T-cell (primary cell): ENCODE results near the gene PGBD2. TPM values are rescaled to one million over a fixed set of nuclear protein-coding genes. Genes with fewer than 3 reads are reported as not detected.

ENCODE experiments used
- ATAC-seq, 4 experiments: fragments of 200-7000 bp in 3 of 4; fragments of 150-1000 bp in 1 of 4; cut with Tn5 transposase; replicated peaks in 1 of 4; 1 replicate in 3 of 4; 2 replicates in 1 of 4; pipeline ENCODE4 v1.10.0; 2021; ENCODE audit warnings: moderate library complexity in 3 of 4, mild to moderate bottlenecking in 2 of 4, moderate number of reproducible peaks in 1 of 4
- CTCF ChIA-PET, 2 donors: fragments of 300-600 bp; sonication (Branson Sonifier 250); formaldehyde crosslinking; loops; one replicate each; lab custom pipeline; 2022; ENCODE audit warnings: antibody characterized with exemption in 2 of 2; lab: Charles Lee
- POLR2A ChIA-PET, 2 donors: fragments of 300-600 bp; sonication (Branson Sonifier 250); formaldehyde crosslinking; loops; one replicate each; lab custom pipeline; 2022; ENCODE audit warnings: antibody characterized with exemption in 2 of 2; lab: Charles Lee
- DNase-seq, 35 experiments: peaks; one replicate each; pipeline versions ENCODE4 v3.0.0 to v3.0.0-alpha.2; 2013 to 2023
- H3K27ac ChIP-seq: one replicate; pipeline ENCODE4 v1.5.1; 2013; ENCODE audit warnings: low read length
- H3K27me3 ChIP-seq, 2 experiments: replicated peaks in 1 of 2; 1 replicate in 1 of 2; 2 replicates in 1 of 2; pipeline versions ENCODE4 v1.6.1 to v1.7.0; 2013; ENCODE audit warnings: low read length in 1 of 2, mixed read lengths in 1 of 2; ENCODE audit not compliant: control insufficient read depth in 2 of 2, insufficient read depth in 2 of 2; ENCODE audit errors: extremely low read depth in 1 of 2
- H3K36me3 ChIP-seq, 2 donors: 1 replicate in 1 of 2; 2 replicates in 1 of 2; pipeline versions ENCODE4 v1.6.1 to v1.7.0; 2013; ENCODE audit warnings: low read length in 1 of 2; ENCODE audit not compliant: control insufficient read depth in 2 of 2, insufficient read depth in 1 of 2; ENCODE audit errors: extremely low read depth in 1 of 2
- H3K4me1 ChIP-seq, 2 experiments: 1 replicate in 1 of 2; 2 replicates in 1 of 2; pipeline versions ENCODE4 v1.6.1 to v1.7.0; 2013; ENCODE audit warnings: low read length in 2 of 2, mixed read lengths in 1 of 2; ENCODE audit not compliant: insufficient read depth in 2 of 2, control insufficient read depth in 1 of 2; ENCODE audit errors: extremely low read depth in 1 of 2
- H3K4me3 ChIP-seq, 2 donors: 1 replicate in 1 of 2; 2 replicates in 1 of 2; pipeline versions ENCODE4 v1.5.1 to v1.7.0; 2013; ENCODE audit warnings: mild to moderate bottlenecking in 2 of 2, low read length in 1 of 2, moderate library complexity in 1 of 2; ENCODE audit not compliant: control insufficient read depth in 1 of 2; ENCODE audit errors: extremely low read depth in 1 of 2
- H3K9me3 ChIP-seq: 2 replicates; pipeline ENCODE4 v1.7.0; 2013
- H3K27ac Mint-ChIP-seq, 2 donors: one replicate each; pipeline ENCODE4 v1.8.0; 2020 to 2021; ENCODE audit warnings: mild to moderate bottlenecking in 2 of 2, mixed read lengths in 2 of 2
- H3K27me3 Mint-ChIP-seq, 2 donors: one replicate each; pipeline ENCODE4 v1.8.0; 2021 to 2022; ENCODE audit warnings: mixed read lengths in 2 of 2
- H3K36me3 Mint-ChIP-seq: one replicate; pipeline ENCODE4 v1.8.0; 2021; ENCODE audit warnings: mixed read lengths
- H3K4me1 Mint-ChIP-seq, 3 donors: one replicate each; pipeline ENCODE4 v1.8.0; 2020 to 2022; ENCODE audit warnings: mixed read lengths in 3 of 3, mild to moderate bottlenecking in 1 of 3
- H3K4me3 Mint-ChIP-seq, 3 donors: one replicate each; pipeline ENCODE4 v1.8.0; 2020 to 2022; ENCODE audit warnings: mild to moderate bottlenecking in 3 of 3, mixed read lengths in 3 of 3, moderate library complexity in 3 of 3
- H3K9me3 Mint-ChIP-seq, 3 donors: one replicate each; pipeline ENCODE4 v1.8.0; 2020 to 2022; ENCODE audit warnings: mixed read lengths in 3 of 3
- WGBS: methylation state at CpG from one replicate; pipeline ENCODE4 v1.1.5; 2013; ENCODE audit warnings: missing lambda C conversion rate; ENCODE audit not compliant: insufficient coverage; 5-methylcytosine and 5-hydroxymethylcytosine counted together
- total RNA-seq, 35 experiments: library from RNA in 6 of 35; stranded (reverse) in 6 of 35; fragments of 120-200 nt in 1 of 35; gene quantifications; one replicate each; pipeline versions ENCODE4 v1.2.1 to v1.2.4 and lab custom pipeline; 2013 to 2026

PGBD2 gene
- total RNA-seq, 5 donors from 2014 or later (not counting 1 experiment from before 2014, with no cell fraction given) = 5.0 to 15.8 (median 11.4) TPM

DNA sequence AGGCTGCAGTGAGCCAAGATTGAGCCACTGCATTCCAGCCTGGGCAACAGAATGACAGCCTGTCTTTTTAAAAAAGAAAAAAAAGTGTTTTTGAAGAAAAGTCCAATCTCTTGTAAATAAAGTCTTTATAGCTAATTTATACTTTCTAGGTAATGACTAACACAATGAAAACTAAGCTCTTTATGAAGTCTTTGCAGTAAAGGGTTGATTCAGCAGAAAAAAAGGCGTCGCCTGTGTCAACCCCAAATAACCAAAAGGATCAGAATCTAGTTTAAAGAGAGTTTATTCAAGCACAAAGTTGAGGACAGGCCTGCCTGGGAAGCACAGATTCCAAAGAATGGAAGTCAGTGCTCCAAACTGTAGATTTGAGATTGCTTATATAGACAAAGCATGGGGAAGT is 14.3 kb upstream of the PGBD2 start:
- no peak overlapping the region for H3K4me3 ChIP-seq
- H3K9me3 Mint-ChIP-seq = no peaks in the 10 kb centered on the region
- no peak overlapping the region for H3K27ac Mint-ChIP-seq
- no peaks in the 10 kb centered on the region for H3K36me3 Mint-ChIP-seq
- H3K36me3 ChIP-seq = no peaks in the 10 kb centered on the region
- H3K4me3 Mint-ChIP-seq = no peak overlapping the region
- no CpG with 5 or more reads among the region's 2 CpGs for WGBS
- DNase-seq = no peak
- peaks cover 30% of the 10 kb centered on the region in 2 donors for H3K27me3 Mint-ChIP-seq
- ChIA-PET CTCF (interaction anchor here in 1 of 2 donors (0.6 kb wide), 1 partner anchor 52 kb away, joined by 5 read pairs; no protein-coding TSS in a partner anchor), POLR2A (no interaction called here)
- ATAC-seq = no peak
- no peaks in the 10 kb centered on the region for H3K4me1 ChIP-seq
- no peak overlapping the region for H3K27ac ChIP-seq
- peaks cover 0 to 22% of the 10 kb centered on the region in 2 experiments for H3K27me3 ChIP-seq
- H3K9me3 ChIP-seq = no peaks in the 10 kb centered on the region
- H3K4me1 Mint-ChIP-seq = no peaks in the 10 kb centered on the region

DNA sequence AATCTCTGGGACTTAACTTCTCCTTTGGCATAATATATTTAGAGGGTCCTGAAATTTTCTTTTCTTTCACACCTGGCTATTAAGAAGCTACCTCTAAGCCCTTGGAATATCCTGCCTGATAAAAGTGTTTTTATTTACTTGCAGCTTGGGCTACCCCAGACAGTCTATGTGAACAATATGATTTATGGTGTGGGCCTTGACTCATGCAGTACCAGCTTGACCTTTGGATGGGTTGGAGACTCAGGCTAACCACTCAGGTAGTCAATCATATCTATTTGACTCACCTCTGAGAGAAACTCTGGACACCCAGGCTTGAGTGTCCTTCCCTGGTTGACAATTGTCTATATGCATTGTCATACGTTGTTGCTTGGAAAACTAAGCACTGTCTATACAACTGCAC is 13.4 kb upstream of the PGBD2 start:
- ChIA-PET CTCF (no interaction called here), POLR2A (no interaction called here)
- no peak overlapping the region for H3K4me3 ChIP-seq
- H3K36me3 Mint-ChIP-seq = no peaks in the 10 kb centered on the region
- H3K4me1 ChIP-seq = no peaks in the 10 kb centered on the region
- H3K4me3 Mint-ChIP-seq = no peak overlapping the region
- peaks cover 34 to 36% of the 10 kb centered on the region in 2 donors for H3K27me3 Mint-ChIP-seq
- peaks cover 0 to 25% of the 10 kb centered on the region in 2 experiments for H3K27me3 ChIP-seq
- no peaks in the 10 kb centered on the region for H3K36me3 ChIP-seq
- no peak overlapping the region for H3K27ac ChIP-seq
- H3K4me1 Mint-ChIP-seq = no peaks in the 10 kb centered on the region
- H3K9me3 Mint-ChIP-seq = no peaks in the 10 kb centered on the region
- DNase-seq (no peak), ATAC-seq (no peak)
- H3K27ac Mint-ChIP-seq = no peak overlapping the region
- WGBS = no CpG with 5 or more reads among the region's 1 CpG
- H3K9me3 ChIP-seq = no peaks in the 10 kb centered on the region

DNA sequence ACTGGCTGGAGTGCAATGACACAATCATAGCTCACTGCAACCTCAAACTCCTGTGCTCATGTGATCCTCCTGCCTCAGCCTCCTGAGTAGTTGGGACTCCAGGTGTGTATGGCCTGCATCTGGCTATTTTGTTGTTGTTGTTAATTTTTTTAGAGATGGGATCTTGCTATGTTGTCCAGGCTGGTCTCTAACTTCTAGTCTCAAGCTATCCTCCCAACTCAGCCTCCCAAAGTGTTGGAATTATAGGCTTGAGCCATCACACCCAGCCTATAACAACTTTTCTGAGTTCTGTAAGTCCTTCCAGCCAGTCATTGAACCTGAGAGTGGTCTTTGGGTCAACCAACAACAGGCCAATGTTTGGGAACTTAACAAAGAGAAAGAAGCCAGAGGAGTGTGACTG is 11.2 kb upstream of the PGBD2 start:
- Histone ChIP-seq H3K36me3 (no peaks in the 10 kb centered on the region), H3K4me1 (no peaks in the 10 kb centered on the region), H3K4me3 (no peak overlapping the region), H3K9me3 (no peaks in the 10 kb centered on the region), H3K27me3 (peaks cover 0 to 33% of the 10 kb centered on the region in 2 experiments), H3K27ac (no peak overlapping the region)
- ATAC-seq = no peak
- no peak for DNase-seq
- no peaks in the 10 kb centered on the region for H3K9me3 Mint-ChIP-seq
- H3K27me3 Mint-ChIP-seq = peaks cover 42 to 52% of the 10 kb centered on the region in 2 donors
- no peaks in the 10 kb centered on the region for H3K4me1 Mint-ChIP-seq
- CTCF ChIA-PET = no interaction called here
- no peak overlapping the region for H3K4me3 Mint-ChIP-seq
- POLR2A ChIA-PET = no interaction called here
- H3K27ac Mint-ChIP-seq = no peak overlapping the region
- no peaks in the 10 kb centered on the region for H3K36me3 Mint-ChIP-seq

GRCh38 chr1:248897412-248898337 is 8.4 kb upstream of the PGBD2 start:
- CTCF ChIA-PET = no interaction called here
- 60% methylated on average over 4 of the region's 9 CpGs for WGBS
- H3K9me3 ChIP-seq = no peaks in the 10 kb centered on the region
- H3K27me3 ChIP-seq = peaks cover 0 to 20% of the 10 kb centered on the region in 2 experiments
- POLR2A ChIA-PET = no interaction called here
- Mint-ChIP-seq H3K36me3 (no peaks in the 10 kb centered on the region), H3K4me1 (no peaks in the 10 kb centered on the region), H3K4me3 (no peak overlapping the region), H3K27me3 (peaks cover 30 to 44% of the 10 kb centered on the region in 2 donors), H3K9me3 (no peaks in the 10 kb centered on the region), H3K27ac (no peak overlapping the region)
- DNase-seq = no peak
- H3K36me3 ChIP-seq = no peaks in the 10 kb centered on the region
- no peak for ATAC-seq
- H3K4me3 ChIP-seq = no peak overlapping the region
- no peaks in the 10 kb centered on the region for H3K4me1 ChIP-seq
- no peak overlapping the region for H3K27ac ChIP-seq

GRCh38 chr1:248900637-248901036 is 5.4 kb upstream of the PGBD2 start:
- no peaks in the 10 kb centered on the region for H3K36me3 Mint-ChIP-seq
- H3K27ac ChIP-seq = no peak overlapping the region
- CTCF ChIA-PET = no interaction called here

GRCh38 chr1:248901578-248901977 is 4.5 kb upstream of the PGBD2 start:
- no peak for ATAC-seq
- peaks cover 2 to 5% of the 10 kb centered on the region in 2 experiments for H3K4me1 ChIP-seq

More at GRCh38 chr1:248900637-248901036, 5.4 kb upstream of the PGBD2 start:
- peaks cover 0 to 16% of the 10 kb centered on the region in 2 experiments for H3K27me3 ChIP-seq
- H3K4me3 Mint-ChIP-seq = no peak overlapping the region
- POLR2A ChIA-PET = interaction anchor here in 1 of 2 donors (0.6 kb wide), 1 partner anchor 279 kb away, joined by 3 read pairs; no protein-coding TSS in a partner anchor
- H3K9me3 Mint-ChIP-seq = no peaks in the 10 kb centered on the region
- DNase-seq (no peak), ATAC-seq (no peak)
- H3K27ac Mint-ChIP-seq = no peak overlapping the region
- H3K4me1 ChIP-seq = peaks cover 2% of the 10 kb centered on the region in 2 experiments
- H3K27me3 Mint-ChIP-seq = peaks cover 22 to 36% of the 10 kb centered on the region in 2 donors
- no peak overlapping the region for H3K4me3 ChIP-seq
- WGBS = no CpG with 5 or more reads among the region's 1 CpG
- peaks cover 2 to 5% (median 4%) of the 10 kb centered on the region in 3 donors for H3K4me1 Mint-ChIP-seq
- H3K9me3 ChIP-seq = no peaks in the 10 kb centered on the region
- no peaks in the 10 kb centered on the region for H3K36me3 ChIP-seq

More at GRCh38 chr1:248901578-248901977, 4.5 kb upstream of the PGBD2 start:
- H3K4me3 ChIP-seq = no peak overlapping the region
- no peak overlapping the region for H3K4me3 Mint-ChIP-seq
- no peak for DNase-seq
- peaks cover 13 to 28% of the 10 kb centered on the region in 2 donors for H3K27me3 Mint-ChIP-seq
- 60% methylated on average over 1 of the region's 2 CpGs for WGBS
- ChIA-PET CTCF (no interaction called here), POLR2A (no interaction called here)
- peaks cover 7 to 9% (median 8%) of the 10 kb centered on the region in 3 donors for H3K4me1 Mint-ChIP-seq
- no peaks in the 10 kb centered on the region for H3K36me3 ChIP-seq
- no peaks in the 10 kb centered on the region for H3K9me3 ChIP-seq
- H3K36me3 Mint-ChIP-seq = no peaks in the 10 kb centered on the region
- H3K27me3 ChIP-seq = peaks cover 0 to 13% of the 10 kb centered on the region in 2 experiments
- no peak overlapping the region for H3K27ac Mint-ChIP-seq
- no peaks in the 10 kb centered on the region for H3K9me3 Mint-ChIP-seq
- no peak overlapping the region for H3K27ac ChIP-seq
